Upper lobe of left lung (tissue), 6 donors: Measurements from ENCODE around the gene HPSE2. TPM values are rescaled to one million over a fixed set of nuclear protein-coding genes. Genes with fewer than 3 reads are reported as not detected.

Experiments
- ATAC-seq, 2 donors: fragments of 200-7000 bp; cut with Tn5 transposase; one replicate each; pipeline ENCODE4 v1.9.1; 2022; ENCODE audit warnings: mild to moderate bottlenecking in 2 of 2, moderate library complexity in 2 of 2; ENCODE audit not compliant: low FRiP score in 2 of 2
- DNase-seq, 2 donors: peaks; one replicate each; pipeline ENCODE4 v3.0.0-alpha.2; 2019 to 2020
- H3K27ac ChIP-seq, 4 donors: fragments of 200-600 bp; sonication (generic); one replicate each; pipeline ENCODE4 v1.5.1; 2016 to 2019
- H3K27me3 ChIP-seq, 4 donors: fragments of 200-600 bp; sonication (generic); one replicate each; pipeline ENCODE4 v1.5.1; 2017 to 2019
- H3K36me3 ChIP-seq, 4 donors: fragments of 200-600 bp; sonication (generic); one replicate each; pipeline ENCODE4 v1.5.1; 2016 to 2019
- H3K4me1 ChIP-seq, 4 donors: fragments of 200-600 bp; sonication (generic); one replicate each; pipeline ENCODE4 v1.5.1; 2018 to 2019
- H3K4me3 ChIP-seq, 4 donors: fragments of 200-600 bp; sonication (generic); one replicate each; pipeline ENCODE4 v1.5.1; 2017 to 2019; ENCODE audit warnings: mild to moderate bottlenecking in 2 of 4, moderate library complexity in 1 of 4
- H3K9me3 ChIP-seq, 4 donors: fragments of 200-600 bp; sonication (generic); one replicate each; pipeline ENCODE4 v1.5.1; 2018 to 2019
- EP300 ChIP-seq, 4 donors: sonication (generic); formaldehyde crosslinking; IDR thresholded peaks; one replicate each; pipeline ENCODE4 v1.5.1; 2017; ENCODE audit warnings: antibody characterized with exemption in 4 of 4, control low read depth in 2 of 4
- POLR2A ChIP-seq, 4 donors: fragments of 450-650 bp; IDR thresholded peaks; one replicate each; pipeline ENCODE4 v1.5.1; 2016 to 2017; ENCODE audit warnings: antibody characterized with exemption in 4 of 4, mild to moderate bottlenecking in 2 of 4
- POLR2AphosphoS5 ChIP-seq, 2 donors: sonication (generic); formaldehyde crosslinking; IDR thresholded peaks; one replicate each; pipeline ENCODE4 v1.5.1; 2017; ENCODE audit warnings: antibody characterized with exemption in 2 of 2
- WGBS, 2 donors: methylation state at CpG; one replicate each; pipeline ENCODE4 v1.1.5; 2017 to 2018; 5-methylcytosine and 5-hydroxymethylcytosine counted together
- total RNA-seq, 6 donors: library from RNA; depleted of rRNA in 4 of 6; stranded (reverse); fragments of >200 nt in 4 of 6; gene quantifications; one replicate each; pipeline versions ENCODE4 v1.1.0 to v1.2.1, GENCODE V29; 2016 to 2021
- TF ChIP-seq, protein P1 (sequence below), 6 experiments: fragments of 450-650 bp in 4 of 6; fragments of 200-600 bp in 2 of 6; sonication (generic) in 2 of 6; IDR thresholded peaks; one replicate each; pipeline ENCODE4 v1.5.1; 2016 to 2019; ENCODE audit warnings: antibody characterized with exemption in 6 of 6
- donor health status: DM: no; HTN: no; CAD: no; lungs with moderate emphysema.
- donor health status: DM: no; HTN: yes; CAD: no; lungs with severe emphysema.

The HPSE2 gene
- total RNA-seq, 6 donors from 2014 or later, result 0.15 to 1.1 (median 0.91) TPM; not detected in 1

DNA sequence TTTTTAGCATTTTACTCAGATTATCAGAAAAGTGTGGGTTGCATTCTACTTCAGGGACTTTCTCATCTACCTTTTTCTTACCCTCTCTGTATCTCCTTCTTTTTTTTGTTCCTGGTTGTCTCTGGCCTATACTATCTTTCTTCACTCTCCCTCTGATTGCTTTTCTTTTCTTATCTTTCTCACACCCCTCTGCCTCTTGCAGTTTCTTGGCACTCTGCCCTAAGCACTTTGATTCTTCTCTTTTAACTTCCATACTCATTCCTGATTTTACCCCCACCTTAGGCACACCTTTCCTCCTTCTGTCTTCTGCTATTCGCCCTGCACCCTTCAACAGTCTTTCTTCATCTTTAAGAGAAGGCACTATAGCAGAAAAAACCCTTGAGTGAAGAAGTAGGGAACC is 696.1 kb downstream of the HPSE2 start:
- 74 to 78% methylated on average over 1 of the region's 1 CpG for WGBS, 2 donors
- no peaks in the 10 kb centered on the region for H3K36me3 ChIP-seq
- DNase-seq, result no peak

DNA sequence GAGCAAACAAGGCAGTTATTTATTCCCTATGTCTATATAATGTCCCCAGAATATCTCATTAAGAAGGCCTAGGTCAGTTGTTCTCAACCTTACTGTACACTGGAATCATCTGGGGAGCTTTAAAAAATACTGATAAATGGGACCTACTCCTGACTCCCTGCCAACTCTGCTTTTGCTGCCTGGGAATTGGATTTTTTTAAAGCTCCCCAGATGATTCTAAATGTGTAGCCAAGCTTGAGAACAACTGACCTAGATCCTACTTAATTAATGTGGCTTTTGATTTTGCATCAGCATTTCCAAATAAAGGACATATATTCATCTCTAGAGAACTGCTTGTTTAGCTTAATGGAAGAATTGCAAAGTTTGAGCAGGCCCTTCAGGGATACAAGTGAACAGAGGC is 697.2 kb downstream of the HPSE2 start:
- Histone ChIP-seq H3K9me3 (no peaks in the 10 kb centered on the region), H3K4me3 (no peak overlapping the region), H3K27ac (no peak overlapping the region), H3K27me3 (no peaks in the 10 kb centered on the region), H3K36me3 (no peaks in the 10 kb centered on the region), H3K4me1 (no peaks in the 10 kb centered on the region)
- no peak for DNase-seq
- ATAC-seq, result no peak
- TF ChIP-seq EP300 (IDR thresholded peaks at IDR 0.05) (no peak), POLR2AphosphoS5 (IDR thresholded peaks at IDR 0.05) (no peak), POLR2A (IDR thresholded peaks at IDR 0.05) (no peak)
- TF ChIP-seq, protein P1, sequence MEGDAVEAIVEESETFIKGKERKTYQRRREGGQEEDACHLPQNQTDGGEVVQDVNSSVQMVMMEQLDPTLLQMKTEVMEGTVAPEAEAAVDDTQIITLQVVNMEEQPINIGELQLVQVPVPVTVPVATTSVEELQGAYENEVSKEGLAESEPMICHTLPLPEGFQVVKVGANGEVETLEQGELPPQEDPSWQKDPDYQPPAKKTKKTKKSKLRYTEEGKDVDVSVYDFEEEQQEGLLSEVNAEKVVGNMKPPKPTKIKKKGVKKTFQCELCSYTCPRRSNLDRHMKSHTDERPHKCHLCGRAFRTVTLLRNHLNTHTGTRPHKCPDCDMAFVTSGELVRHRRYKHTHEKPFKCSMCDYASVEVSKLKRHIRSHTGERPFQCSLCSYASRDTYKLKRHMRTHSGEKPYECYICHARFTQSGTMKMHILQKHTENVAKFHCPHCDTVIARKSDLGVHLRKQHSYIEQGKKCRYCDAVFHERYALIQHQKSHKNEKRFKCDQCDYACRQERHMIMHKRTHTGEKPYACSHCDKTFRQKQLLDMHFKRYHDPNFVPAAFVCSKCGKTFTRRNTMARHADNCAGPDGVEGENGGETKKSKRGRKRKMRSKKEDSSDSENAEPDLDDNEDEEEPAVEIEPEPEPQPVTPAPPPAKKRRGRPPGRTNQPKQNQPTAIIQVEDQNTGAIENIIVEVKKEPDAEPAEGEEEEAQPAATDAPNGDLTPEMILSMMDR (IDR thresholded peaks at IDR 0.05), result no peak

More for the DNA sequence above, 696.1 kb downstream of the HPSE2 start:
- no peak overlapping the region for H3K27ac ChIP-seq
- no peaks in the 10 kb centered on the region for H3K4me1 ChIP-seq
- no peak for ATAC-seq
- H3K27me3 ChIP-seq, result no peaks in the 10 kb centered on the region
- H3K4me3 ChIP-seq, result no peak overlapping the region
- TF ChIP-seq POLR2AphosphoS5 (IDR thresholded peaks at IDR 0.05), result no peak
- TF ChIP-seq, protein P1 (IDR thresholded peaks at IDR 0.05), result no peak
- TF ChIP-seq EP300 (IDR thresholded peaks at IDR 0.05), result no peak
- no peak for TF ChIP-seq POLR2A (IDR thresholded peaks at IDR 0.05)
- H3K9me3 ChIP-seq, result no peaks in the 10 kb centered on the region

DNA sequence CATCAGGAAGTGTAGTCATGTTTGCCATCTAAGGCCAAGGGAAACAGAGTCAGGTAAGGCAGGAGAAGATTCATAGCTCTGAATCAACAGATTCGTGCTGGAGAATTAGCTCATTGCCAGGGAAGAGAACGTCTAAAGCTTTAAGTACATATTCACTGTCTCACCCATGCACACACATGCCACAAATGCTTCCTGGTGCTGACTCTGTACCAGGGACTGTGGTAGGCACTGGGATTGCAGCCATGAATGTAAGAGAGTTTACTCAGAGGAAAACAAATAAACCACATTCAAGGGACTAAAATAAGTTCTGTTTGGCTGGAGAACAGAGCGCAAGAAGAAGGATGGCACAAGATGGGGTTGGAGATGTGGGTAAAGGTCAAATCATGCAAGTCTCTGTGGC is 699.1 kb downstream of the HPSE2 start:
- ATAC-seq (no peak), DNase-seq (no peak)
- Histone ChIP-seq H3K27me3 (no peaks in the 10 kb centered on the region), H3K27ac (no peak overlapping the region), H3K9me3 (no peaks in the 10 kb centered on the region), H3K36me3 (no peaks in the 10 kb centered on the region), H3K4me1 (no peaks in the 10 kb centered on the region), H3K4me3 (no peak overlapping the region)
- TF ChIP-seq, protein P1 (IDR thresholded peaks at IDR 0.05), result no peak
- TF ChIP-seq EP300 (IDR thresholded peaks at IDR 0.05), result no peak
- no peak for TF ChIP-seq POLR2AphosphoS5 (IDR thresholded peaks at IDR 0.05)
- 51 to 57% methylated on average over 3 of the region's 3 CpGs for WGBS, 2 donors

DNA sequence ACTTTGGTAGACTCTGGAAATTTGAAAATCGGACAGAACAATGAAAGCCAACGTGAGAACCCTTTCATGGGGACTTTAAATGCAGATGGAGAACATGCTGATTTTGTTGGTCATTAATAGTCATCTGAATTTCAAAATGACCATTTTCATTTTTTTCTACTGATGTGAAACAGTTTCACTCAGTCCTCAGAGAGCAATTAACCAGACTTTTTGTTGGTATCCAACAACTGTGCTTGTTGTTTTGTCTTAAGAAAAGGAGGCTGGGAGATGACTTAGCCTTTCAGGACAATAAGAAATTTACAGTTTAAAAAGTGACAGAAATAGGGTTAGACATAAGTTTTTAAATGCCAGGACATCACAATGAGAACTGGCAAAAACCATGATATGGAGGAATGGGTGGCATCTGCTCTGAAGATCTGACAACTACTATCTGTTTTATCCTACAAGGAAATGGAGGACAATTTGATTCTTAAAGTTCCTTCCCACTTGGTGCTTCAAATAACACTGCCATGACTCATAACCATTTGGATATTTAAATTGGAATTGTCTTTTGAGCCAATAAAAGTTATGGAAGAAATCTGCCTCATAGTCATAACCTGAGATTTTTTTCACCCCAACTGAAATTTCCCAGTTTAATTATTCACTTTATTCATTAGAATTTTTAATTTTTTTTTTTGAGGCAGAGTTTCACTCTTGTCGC is 701.8 kb downstream of the HPSE2 start:
- WGBS, 2 donors, result 91% methylated on average over 3 of the region's 3 CpGs
- Histone ChIP-seq H3K9me3 (no peaks in the 10 kb centered on the region), H3K4me1 (no peaks in the 10 kb centered on the region), H3K4me3 (no peak overlapping the region), H3K27ac (no peak overlapping the region), H3K27me3 (no peaks in the 10 kb centered on the region), H3K36me3 (no peaks in the 10 kb centered on the region)
- ATAC-seq (no peak), DNase-seq (no peak)
- TF ChIP-seq EP300 (IDR thresholded peaks at IDR 0.05) (no peak), POLR2A (IDR thresholded peaks at IDR 0.05) (no peak), POLR2AphosphoS5 (IDR thresholded peaks at IDR 0.05) (no peak)
- TF ChIP-seq, protein P1 (IDR thresholded peaks at IDR 0.05), result no peak

DNA sequence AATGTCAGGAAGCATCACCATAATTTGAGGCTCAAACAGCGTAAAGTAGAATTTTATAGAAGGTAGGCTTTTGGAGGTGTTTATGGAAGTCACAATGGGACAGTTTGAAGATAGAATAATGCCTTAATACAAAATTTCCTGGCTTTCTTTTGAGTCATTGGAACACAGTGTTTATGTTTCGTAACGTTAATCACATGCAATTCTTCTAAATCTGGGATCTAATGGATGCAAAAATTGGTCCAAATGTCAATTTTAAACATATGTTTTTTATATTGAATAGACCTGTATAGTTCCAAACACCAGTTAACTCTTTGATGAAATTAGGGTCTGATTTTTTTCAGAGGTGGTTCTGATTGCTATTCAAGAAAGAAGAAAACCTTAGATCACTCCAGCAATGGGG is 702.4 kb downstream of the HPSE2 start:
- Histone ChIP-seq H3K36me3 (no peaks in the 10 kb centered on the region), H3K9me3 (no peaks in the 10 kb centered on the region), H3K4me1 (peaks cover 0 to under 1% (median 0%) of the 10 kb centered on the region in 4 donors), H3K4me3 (no peak overlapping the region), H3K27ac (no peak overlapping the region), H3K27me3 (no peaks in the 10 kb centered on the region)
- DNase-seq, result no peak
- 61 to 64% methylated on average over 3 of the region's 3 CpGs for WGBS, 2 donors
- TF ChIP-seq, protein P1 (IDR thresholded peaks at IDR 0.05), result no peak
- no peak for TF ChIP-seq POLR2AphosphoS5 (IDR thresholded peaks at IDR 0.05)
- TF ChIP-seq EP300 (IDR thresholded peaks at IDR 0.05), result no peak
- TF ChIP-seq POLR2A (IDR thresholded peaks at IDR 0.05), result no peak
- no peak for ATAC-seq
